ENCODE results near the gene PROKR1. TPM values are rescaled to one million over a fixed set of nuclear protein-coding genes. Genes with fewer than 3 reads are reported as not detected.
"Not testable (repeated sequence)": the region's sequence is repeated elsewhere in the genome, so short reads cannot be mapped to it uniquely, and the experiment has no call there.

The PROKR1 gene
- polyA plus RNA-seq (2011; rRNA removed) (not detected in 2 replicates), polyA minus RNA-seq (2011; rRNA and poly(A)+ RNA removed) (not detected in 2 replicates)

- peak within 1 kb of the TSS; percentile 26 for H3K4me3 ChIP-seq (ENCODE audit: low read depth, low read length)
- no peak for DNase-seq (ENCODE audit: low read depth)
- H3K27me3 ChIP-seq (ENCODE audit: control insufficient read depth, insufficient read depth, low read length): peaks cover 33% of the 10 kb centered on the region
- ChIA-PET POLR2A (no interaction called here), CTCF (no interaction called here)
- TF ChIP-seq, protein P1, sequence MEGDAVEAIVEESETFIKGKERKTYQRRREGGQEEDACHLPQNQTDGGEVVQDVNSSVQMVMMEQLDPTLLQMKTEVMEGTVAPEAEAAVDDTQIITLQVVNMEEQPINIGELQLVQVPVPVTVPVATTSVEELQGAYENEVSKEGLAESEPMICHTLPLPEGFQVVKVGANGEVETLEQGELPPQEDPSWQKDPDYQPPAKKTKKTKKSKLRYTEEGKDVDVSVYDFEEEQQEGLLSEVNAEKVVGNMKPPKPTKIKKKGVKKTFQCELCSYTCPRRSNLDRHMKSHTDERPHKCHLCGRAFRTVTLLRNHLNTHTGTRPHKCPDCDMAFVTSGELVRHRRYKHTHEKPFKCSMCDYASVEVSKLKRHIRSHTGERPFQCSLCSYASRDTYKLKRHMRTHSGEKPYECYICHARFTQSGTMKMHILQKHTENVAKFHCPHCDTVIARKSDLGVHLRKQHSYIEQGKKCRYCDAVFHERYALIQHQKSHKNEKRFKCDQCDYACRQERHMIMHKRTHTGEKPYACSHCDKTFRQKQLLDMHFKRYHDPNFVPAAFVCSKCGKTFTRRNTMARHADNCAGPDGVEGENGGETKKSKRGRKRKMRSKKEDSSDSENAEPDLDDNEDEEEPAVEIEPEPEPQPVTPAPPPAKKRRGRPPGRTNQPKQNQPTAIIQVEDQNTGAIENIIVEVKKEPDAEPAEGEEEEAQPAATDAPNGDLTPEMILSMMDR (IDR thresholded peaks at IDR 0.05; ENCODE audit: insufficient read depth, low read depth, low read length): no peak
- no peaks in the 10 kb centered on the region for H3K36me3 ChIP-seq (ENCODE audit: control insufficient read depth, insufficient read depth, low read length)
Measured at GRCh38 chr2:68643011-68643873, at the start of gene PROKR1. Gene PROKR1, plus strand, starts transcription at chr2:68643579. Its CDS starts 2,243 bp downstream, at chr2:68645822.

- CTCF ChIA-PET: interaction anchor here (0.7 to 3.9 kb wide), 10 partner anchors 9 to 129 kb away, joined by 3 to 69 read pairs (median 6); partner anchors contain the start of genes APLF and FBXO48
Measured at GRCh38 chr2:68594041-68594440, 49.3 kb upstream of the PROKR1 start.

GRCh38 chr2:68594674-68595492 lies 48.5 kb upstream of the PROKR1 start:
- CTCF ChIA-PET: interaction anchor here (0.6 to 3.9 kb wide), 30 partner anchors 10 to 275 kb away, joined by 3 to 69 read pairs (median 4); partner anchors contain the start of genes APLF, CNRIP1 and FBXO48
- TF ChIP-seq, protein P1 (IDR thresholded peaks at IDR 0.05; ENCODE audit: insufficient read depth, low read depth, low read length): peak; percentile 94
- peak; percentile 2 for DNase-seq (ENCODE audit: low read depth)
- POLR2A ChIA-PET: no interaction called here
- no peaks in the 10 kb centered on the region for H3K36me3 ChIP-seq (ENCODE audit: control insufficient read depth, insufficient read depth, low read length)
- no peak overlapping the region for H3K4me3 ChIP-seq (ENCODE audit: low read depth, low read length)
- H3K27me3 ChIP-seq (ENCODE audit: control insufficient read depth, insufficient read depth, low read length): no peaks in the 10 kb centered on the region

More at GRCh38 chr2:68594041-68594440, 49.3 kb upstream of the PROKR1 start:
- POLR2A ChIA-PET: no interaction called here
- DNase-seq (ENCODE audit: low read depth): no peak
- Histone ChIP-seq H3K36me3 (ENCODE audit: control insufficient read depth, insufficient read depth, low read length) (no peaks in the 10 kb centered on the region), H3K27me3 (ENCODE audit: control insufficient read depth, insufficient read depth, low read length) (no peaks in the 10 kb centered on the region), H3K4me3 (ENCODE audit: low read depth, low read length) (no peak overlapping the region)
- TF ChIP-seq, protein P1 (IDR thresholded peaks at IDR 0.05; ENCODE audit: insufficient read depth, low read depth, low read length): no peak

GRCh38 chr2:68595493-68595785 lies 47.9 kb upstream of the PROKR1 start:
- CTCF ChIA-PET: interaction anchor here (0.6 to 3.9 kb wide), 29 partner anchors 9 to 276 kb away, joined by 3 to 69 read pairs (median 4); partner anchors contain the start of genes APLF, CNRIP1 and FBXO48
- H3K27me3 ChIP-seq (ENCODE audit: control insufficient read depth, insufficient read depth, low read length); POLR2A ChIA-PET; H3K4me3 ChIP-seq (ENCODE audit: low read depth, low read length); H3K36me3 ChIP-seq (ENCODE audit: control insufficient read depth, insufficient read depth, low read length); DNase-seq (ENCODE audit: low read depth): not testable (repeated sequence)

DNA sequence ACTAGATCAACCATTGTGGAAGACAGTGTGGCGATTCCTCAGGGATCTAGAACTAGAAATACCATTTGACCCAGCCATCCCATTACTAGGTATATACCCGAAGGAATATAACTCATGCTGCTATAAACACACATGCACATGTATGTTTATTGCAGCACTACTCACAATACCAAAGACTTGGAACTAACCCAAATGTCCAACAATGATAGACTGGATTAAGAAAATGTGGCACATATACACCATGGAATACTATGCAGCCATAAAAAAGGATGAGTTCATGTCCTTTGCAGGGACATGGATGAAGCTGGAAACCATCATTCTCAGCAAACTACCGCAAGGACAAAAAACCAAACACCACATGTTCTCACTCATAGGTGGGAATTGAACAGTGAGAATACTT lies 42.9 kb upstream of the PROKR1 start:
- POLR2A ChIA-PET; H3K4me3 ChIP-seq (ENCODE audit: low read depth, low read length); CTCF ChIA-PET: not testable (repeated sequence)

GRCh38 chr2:68603059-68603458 lies 40.3 kb upstream of the PROKR1 start:
- CTCF ChIA-PET: no interaction called here
- POLR2A ChIA-PET: no interaction called here
- Histone ChIP-seq H3K36me3 (ENCODE audit: control insufficient read depth, insufficient read depth, low read length) (no peaks in the 10 kb centered on the region), H3K27me3 (ENCODE audit: control insufficient read depth, insufficient read depth, low read length) (no peaks in the 10 kb centered on the region), H3K4me3 (ENCODE audit: low read depth, low read length) (no peak overlapping the region)
- TF ChIP-seq, protein P1 (IDR thresholded peaks at IDR 0.05; ENCODE audit: insufficient read depth, low read depth, low read length): no peak
- DNase-seq (ENCODE audit: low read depth): no peak

More for the DNA sequence above, 42.9 kb upstream of the PROKR1 start:
- not testable (repeated sequence) for H3K36me3 ChIP-seq (ENCODE audit: control insufficient read depth, insufficient read depth, low read length); H3K27me3 ChIP-seq (ENCODE audit: control insufficient read depth, insufficient read depth, low read length); DNase-seq (ENCODE audit: low read depth)

Data from BJ (cell line).